Activated CD4-positive, alpha-beta T cell treated with anti-CD3 and anti-CD28 coated beads for 4 hours (primary cell): ENCODE results near the gene CYB5RL.
"Not testable (repeated sequence)": the region's sequence is repeated elsewhere in the genome, so short reads cannot be mapped to it uniquely, and the experiment has no call there.

Experiments
- DNase-seq, 2 donors: peaks; one replicate each; pipeline ENCODE4 v3.0.0-alpha.2; 2020

Gene CYB5RL

GRCh38 chr1:54180701-54181360, 19.0 kb downstream of the CYB5RL start:
- no peak for DNase-seq

DNA sequence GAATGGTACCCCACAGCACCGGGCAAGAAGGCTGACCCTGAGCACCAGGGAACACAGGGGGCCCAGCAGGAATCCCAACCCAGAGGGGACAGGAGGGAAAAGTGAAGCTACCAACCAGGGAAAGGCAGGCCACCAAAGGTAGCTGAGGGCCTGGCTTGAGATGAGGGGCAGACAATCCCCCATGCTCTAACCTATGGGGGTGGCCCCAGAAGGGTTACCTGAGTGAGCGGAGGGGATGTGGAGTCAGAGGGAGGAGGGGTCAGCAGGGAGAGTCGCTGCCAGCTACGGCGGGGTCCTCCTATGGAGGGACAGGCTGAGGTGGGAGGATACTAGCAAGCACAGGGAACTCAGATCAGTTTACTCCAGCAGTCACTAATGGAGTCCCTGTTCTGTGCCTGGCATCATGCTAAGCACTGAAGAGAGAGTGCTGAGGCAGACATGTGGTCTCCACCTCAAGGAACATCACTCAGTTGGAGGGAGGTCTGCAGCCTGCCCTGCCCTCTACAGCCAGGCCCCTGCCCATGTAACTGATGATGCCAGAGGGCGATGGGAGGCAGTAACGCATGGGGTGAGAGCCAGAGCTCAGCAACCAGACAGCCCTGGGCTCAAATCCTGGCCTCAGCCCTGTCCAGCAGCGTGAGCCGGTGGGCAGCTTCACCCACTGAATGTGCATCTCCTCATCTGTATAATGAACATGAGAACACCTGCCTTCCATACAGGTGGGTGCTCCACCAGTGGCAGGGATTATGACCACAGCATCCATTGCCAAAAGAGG, 21.3 kb downstream of the CYB5RL start:
- no peak for DNase-seq

- DNase-seq = no peak
Measured at GRCh38 chr1:54177726-54178125, 22.1 kb downstream of the CYB5RL start.

DNA sequence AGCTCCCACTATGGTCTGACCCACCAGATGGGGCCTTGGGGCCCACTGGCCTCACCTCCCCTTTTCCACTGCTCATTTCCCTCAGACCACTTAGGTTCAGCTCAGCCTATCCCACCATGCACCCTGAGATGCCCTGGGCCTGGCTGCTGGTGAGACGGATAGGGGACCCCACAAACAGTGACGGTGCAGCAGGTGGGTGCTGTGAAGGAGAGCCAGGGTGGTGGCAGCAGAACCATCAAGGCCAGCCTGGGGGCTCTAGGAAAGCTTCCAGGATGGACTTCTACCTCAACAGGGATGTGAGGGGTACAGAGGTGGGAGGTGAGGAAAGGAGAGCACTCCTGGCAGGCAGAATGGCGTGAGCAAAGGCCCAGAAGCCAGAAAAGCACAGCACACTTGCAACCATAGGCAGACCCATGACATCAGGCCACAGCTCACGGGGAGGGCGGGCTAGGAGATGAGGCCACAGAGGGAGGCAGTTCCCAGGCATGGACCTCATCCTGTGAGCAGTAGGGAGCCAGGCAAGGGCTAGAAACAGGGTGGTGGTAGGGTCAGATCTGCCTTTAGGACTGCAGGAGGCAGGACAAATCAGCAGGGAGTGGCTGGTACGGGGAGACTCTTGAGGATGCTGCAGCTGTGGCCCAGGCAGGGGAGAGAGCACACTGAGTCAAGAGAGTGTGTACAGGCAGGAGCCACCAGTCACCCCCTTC, 23.1 kb downstream of the CYB5RL start:
- DNase-seq = no peak

DNA sequence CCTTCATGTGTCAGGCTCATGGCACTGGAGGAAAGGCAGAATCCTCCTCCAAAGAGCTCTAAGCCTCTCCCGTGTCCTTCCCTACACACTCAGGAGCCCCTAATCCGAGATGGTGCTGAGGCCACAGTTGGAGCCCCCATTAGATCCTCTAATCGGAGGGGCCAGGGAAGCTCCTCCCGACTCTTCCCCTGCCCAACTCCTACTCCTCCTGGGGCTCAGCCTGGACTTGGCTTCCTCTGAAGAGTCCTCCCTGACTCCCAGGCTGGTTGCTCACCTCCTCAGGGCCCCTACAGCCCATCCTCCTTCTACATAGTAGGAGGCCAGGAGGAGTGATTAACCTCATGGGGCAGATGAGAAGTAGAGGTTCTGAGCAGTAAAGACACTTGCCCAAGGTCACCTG, 25.7 kb downstream of the CYB5RL start:
- DNase-seq = no peak

GRCh38 chr1:54173681-54174080, 26.1 kb downstream of the CYB5RL start:
- DNase-seq = no peak

DNA sequence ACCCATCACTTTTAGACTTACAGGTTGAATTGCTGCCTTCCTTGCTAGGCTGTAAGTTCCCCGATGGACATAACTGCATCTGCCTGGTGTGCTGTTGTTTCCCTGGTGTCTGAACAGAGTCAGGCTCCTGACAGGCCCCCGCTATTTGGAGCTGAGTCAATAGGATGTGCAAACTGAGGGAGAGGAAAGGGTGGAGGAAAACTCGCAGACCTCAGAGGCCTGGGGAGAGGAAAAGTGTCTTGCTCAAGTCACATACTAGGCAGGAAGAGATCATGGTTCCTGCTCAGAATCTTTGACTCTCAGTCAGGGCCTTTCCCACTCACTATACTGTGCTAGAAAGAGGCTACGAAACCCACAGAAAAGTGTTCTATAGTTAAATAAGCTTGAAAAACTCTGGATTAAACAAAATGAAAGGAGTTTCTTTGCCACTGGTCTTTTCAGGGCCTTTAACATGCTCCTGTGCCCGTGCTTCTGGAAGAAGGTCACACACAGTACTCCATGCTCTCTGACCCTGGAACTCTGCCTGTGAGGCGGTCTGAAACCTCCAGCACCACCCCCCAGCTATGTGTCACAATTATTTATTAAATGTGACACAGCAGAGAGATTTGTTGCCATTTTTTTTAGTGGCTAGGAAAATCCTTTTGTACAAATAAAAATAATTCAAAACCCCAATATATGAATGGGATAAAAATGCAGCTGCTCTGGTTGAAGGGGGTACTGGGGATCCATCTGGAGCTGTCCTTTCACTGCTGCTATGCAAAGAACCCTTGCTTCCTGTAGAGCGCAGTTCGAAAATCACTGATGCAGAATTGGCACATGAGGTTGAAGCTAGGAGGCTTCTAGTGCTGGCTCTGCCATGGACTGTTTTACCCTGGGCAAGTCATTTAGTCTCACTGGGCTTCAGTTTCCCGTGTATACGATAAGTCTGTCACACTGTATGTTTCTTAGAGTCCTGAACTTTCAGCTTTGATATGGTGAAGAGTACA, 26.9 kb downstream of the CYB5RL start:
- DNase-seq = no peak

DNA sequence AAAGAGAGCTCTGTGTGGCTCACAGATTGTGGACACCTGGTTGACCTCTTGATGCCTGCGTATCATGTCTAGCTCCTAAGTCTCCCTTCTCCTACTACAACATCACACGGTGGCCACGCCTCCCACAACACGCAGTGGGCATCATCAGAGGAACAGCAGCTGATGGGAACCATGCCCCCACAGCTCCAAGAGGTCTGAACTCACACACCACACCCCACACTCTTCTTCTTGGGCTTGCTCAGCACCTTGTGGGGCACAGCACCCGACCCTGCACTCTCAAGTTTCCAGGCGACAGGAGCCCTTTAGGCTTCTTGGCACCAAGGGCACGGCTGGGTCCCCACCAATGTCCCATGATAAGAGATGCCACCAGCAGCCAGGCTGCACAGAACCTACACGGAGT, 28.2 kb downstream of the CYB5RL start:
- DNase-seq = no peak

DNA sequence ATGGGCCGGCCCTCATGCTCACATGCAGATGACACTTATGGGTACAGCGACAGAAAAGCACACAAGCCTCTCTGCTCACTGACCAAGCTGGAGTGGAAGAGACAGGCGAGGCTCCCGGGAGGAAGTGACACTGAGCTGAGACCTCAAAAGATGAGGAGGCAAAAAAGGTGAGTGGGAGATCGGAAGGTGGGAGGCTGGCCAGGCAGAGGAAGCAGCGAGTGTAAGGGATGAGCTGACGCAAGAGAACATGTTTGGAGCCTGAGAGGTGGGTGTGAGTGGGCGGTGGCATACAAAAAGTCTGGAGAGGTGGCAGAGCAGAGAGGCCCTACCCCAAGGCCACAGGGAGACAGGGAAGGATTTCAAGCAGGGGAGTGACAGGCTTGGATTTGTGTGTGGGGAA, 28.8 kb downstream of the CYB5RL start:
- DNase-seq = peak in 1 of 2 donors; percentile 11

- DNase-seq = no peak
Measured at GRCh38 chr1:54169068-54169467, 30.8 kb downstream of the CYB5RL start.

DNA sequence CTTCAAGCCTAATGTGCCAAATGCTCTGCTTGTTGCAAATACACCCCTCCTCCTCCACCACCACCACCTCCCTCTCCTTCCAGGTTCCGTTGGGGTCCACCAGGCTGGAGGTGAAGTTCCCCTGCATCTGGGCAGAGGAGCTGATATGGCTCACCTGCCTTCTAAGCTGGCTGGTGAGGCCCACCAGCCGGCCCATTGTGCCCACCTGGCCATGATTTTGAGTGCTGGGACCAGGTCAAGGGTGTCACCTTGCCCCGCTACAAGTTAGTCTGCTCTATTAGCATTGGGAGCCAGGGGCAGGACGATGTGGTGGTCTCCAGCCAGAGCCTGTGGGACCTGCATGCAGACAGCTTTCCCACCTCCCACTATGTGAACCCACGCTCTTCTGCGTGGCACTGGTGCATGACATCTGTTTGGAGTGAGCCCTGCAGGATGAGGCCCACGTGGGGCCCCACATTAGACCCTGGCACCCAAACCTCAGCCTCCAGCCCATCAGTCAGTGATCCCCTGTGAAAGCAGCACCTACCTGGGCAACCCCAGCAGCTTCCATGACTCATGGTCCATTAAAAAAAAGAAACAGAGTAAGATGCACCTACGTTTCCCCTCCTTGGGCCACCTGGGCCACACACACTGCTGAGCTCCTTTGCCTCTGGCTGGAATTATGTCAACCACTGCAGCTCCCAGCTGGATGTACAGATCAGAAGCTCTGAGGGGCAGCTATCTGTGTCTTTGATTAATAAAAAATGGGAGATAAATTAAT, 31.4 kb downstream of the CYB5RL start:
- no peak for DNase-seq

DNA sequence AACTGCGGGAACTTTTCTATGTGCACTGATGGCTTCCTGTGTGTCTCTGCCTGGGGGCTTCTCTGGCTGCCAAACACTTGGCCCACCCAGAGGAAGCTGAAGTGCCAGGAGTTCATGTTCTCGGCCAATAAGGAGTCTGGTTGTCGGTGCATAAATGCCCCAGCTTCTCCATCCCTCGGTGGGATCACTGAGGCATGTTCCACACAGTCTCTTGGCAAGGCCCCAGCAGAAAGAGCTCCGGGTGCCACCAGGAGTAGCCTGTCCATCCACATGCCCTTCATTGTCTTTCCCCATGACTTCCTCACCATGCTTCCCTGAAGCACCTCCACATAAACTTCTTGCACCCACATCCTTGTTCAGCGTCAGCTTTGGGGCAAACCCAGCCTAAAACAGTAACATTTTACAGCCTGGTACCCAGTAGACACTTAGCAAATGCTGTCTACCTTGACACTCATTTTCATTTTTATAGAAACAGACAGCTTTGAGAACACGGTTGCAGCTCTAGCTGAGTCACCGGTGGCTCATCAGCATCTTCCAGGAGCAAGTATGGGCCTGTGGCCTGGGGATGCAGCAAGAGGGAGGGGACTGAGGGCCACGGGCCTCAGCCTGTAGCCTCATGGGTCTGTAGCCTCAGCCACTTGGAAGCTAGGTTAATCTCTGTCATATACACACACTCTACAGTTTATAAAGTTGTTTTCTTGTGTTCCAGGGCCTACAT, 32.2 kb downstream of the CYB5RL start:
- no peak for DNase-seq

GRCh38 chr1:54166357-54166756, 33.5 kb downstream of the CYB5RL start:
- DNase-seq = not testable (repeated sequence)

DNA sequence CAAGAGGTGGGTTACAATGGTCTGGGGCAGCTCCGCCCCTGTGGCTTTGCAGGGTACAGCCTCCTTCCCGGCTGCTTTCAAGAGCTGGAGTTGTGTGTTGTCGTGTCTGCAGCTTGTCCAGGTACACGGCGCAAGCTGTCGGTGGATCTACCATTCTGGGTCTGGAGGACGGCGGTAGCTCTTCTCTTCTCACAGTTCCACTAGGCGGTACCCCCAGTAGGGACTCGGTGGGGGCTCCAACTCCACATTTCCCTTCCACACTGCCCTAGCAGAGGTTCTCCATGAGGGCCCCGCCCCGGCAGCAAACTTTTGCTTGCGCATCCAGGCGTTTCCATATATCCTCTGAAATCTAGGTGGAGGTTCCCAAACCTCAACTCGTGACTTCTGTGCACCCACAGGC, 34.7 kb downstream of the CYB5RL start:
- DNase-seq = no peak

- no peak for DNase-seq
Measured at GRCh38 chr1:54163573-54163972, 36.3 kb downstream of the CYB5RL start.

DNA sequence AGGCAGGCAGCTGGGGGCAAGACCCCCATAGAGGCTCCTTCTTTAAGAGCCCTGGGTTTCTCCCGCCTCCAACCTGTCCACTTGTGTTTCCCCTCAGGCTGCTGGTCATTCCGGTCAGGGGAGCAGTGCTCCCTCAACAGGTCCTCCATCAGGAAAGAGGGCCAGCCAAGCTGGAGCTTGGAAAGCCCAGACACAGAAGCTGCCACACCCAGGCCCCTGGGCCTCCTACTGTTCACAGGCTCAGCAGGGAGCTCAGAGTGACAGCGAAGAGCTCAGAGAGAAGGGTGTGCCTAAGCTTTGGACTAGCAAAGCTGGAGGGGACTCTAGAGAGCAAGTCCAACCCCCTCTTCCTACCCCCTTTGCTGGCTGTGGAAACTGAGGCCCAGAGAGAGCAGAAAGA, 36.8 kb downstream of the CYB5RL start:
- no peak for DNase-seq

- DNase-seq = no peak
Measured at GRCh38 chr1:54161495-54162168, 38.2 kb downstream of the CYB5RL start.

DNA sequence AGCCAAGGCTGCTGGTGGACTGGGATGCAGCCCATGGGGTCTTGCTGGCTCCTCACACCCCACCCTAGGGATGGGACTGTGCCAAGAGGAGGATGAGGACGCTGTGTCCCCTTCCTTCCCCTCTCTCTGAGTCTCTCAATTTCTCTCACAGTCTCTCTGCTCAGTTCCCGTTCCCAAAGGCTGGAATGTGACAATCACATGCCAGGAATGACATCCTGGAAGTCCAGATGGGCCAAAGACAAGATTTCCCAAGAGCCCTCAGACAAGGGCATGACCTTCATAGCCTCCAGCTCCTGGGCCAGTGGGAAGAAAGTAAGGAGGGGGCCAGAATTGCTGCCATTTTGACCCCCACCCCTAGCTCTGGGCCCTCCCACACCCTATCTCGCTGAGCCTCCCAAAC, 39.5 kb downstream of the CYB5RL start:
- DNase-seq = no peak

DNA sequence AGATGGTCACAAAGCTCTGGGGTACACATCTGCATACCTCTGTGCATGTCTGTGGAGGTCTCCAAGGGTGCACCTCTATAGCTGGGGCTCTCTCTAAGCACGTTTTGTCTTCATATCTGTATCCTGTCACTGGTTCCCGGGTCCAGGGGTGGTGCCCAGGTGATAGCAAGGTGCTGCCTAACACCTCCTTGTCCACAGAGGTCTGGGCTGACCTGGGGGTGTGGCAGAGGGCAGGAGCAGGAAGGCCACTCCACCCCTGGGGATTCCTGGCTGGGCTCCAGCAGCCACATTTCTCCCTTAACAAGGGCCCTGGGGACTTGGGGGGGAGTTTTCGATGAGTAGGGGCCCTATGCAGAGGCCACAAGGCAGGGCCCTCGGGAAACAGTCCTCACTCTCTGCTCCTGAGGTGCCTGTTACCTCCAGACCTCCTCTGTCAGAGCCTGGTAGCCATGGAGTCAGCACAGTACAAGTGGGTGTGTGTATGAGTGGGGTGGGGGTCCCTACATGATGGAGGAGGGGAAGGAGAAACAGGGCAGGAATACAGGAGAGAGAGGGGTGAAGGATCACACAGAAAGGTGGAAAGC, 40.0 kb downstream of the CYB5RL start:
- no peak for DNase-seq

- DNase-seq = no peak
Measured at GRCh38 chr1:54158071-54158470, 41.8 kb downstream of the CYB5RL start.
